GM23248 (cell line): ENCODE data around the gene ZNF462. TPM values are rescaled to one million over a fixed set of nuclear protein-coding genes. Genes with fewer than 3 reads are reported as not detected.

ENCODE experiments used
- DNase-seq: peaks from one replicate; pipeline ENCODE4 v3.0.0-alpha.2; 2015
- H2AFZ ChIP-seq: fragments of 200-600 bp; sonication (generic); 2 replicates; pipeline ENCODE4 v1.6.1; 2016; ENCODE audit warnings: antibody characterized with exemption
- H3F3A ChIP-seq: fragments of 200-600 bp; sonication (generic); 2 replicates; pipeline ENCODE4 v1.6.1; 2016; ENCODE audit warnings: mild to moderate bottlenecking, antibody characterized with exemption, mixed run types; ENCODE audit not compliant: insufficient read depth
- H3K27ac ChIP-seq: fragments of 200-600 bp; sonication (generic); 2 replicates; pipeline ENCODE4 v1.5.1; 2016; ENCODE audit warnings: mild to moderate bottlenecking
- H3K27me3 ChIP-seq: fragments of 200-600 bp; sonication (generic); replicated peaks from 2 replicates; pipeline ENCODE4 v1.6.1; 2016; ENCODE audit warnings: mild to moderate bottlenecking; ENCODE audit not compliant: insufficient read depth
- H3K36me3 ChIP-seq: fragments of 200-600 bp; sonication (generic); 2 replicates; pipeline ENCODE4 v1.6.1; 2016; ENCODE audit warnings: low read depth, mild to moderate bottlenecking
- H3K4me1 ChIP-seq: fragments of 200-600 bp; sonication (generic); 2 replicates; pipeline ENCODE4 v1.6.1; 2016; ENCODE audit warnings: mild to moderate bottlenecking; ENCODE audit not compliant: insufficient read depth
- H3K4me2 ChIP-seq: fragments of 200-600 bp; sonication (generic); one replicate; pipeline ENCODE4 v1.6.1; 2016; ENCODE audit warnings: mild to moderate bottlenecking; ENCODE audit not compliant: unreplicated experiment
- H3K4me3 ChIP-seq: fragments of 200-600 bp; sonication (generic); 2 replicates; pipeline ENCODE4 v1.5.1; 2016; ENCODE audit warnings: mild to moderate bottlenecking
- H3K79me2 ChIP-seq: fragments of 200-600 bp; sonication (generic); 2 replicates; pipeline ENCODE4 v1.6.1; 2016; ENCODE audit warnings: mild to moderate bottlenecking; ENCODE audit not compliant: insufficient read depth
- H3K9ac ChIP-seq: fragments of 200-600 bp; sonication (generic); 2 replicates; pipeline ENCODE4 v1.6.1; 2016; ENCODE audit warnings: mild to moderate bottlenecking
- H3K9me2 ChIP-seq: fragments of 200-600 bp; sonication (generic); 2 replicates; pipeline ENCODE4 v1.6.1; 2016; ENCODE audit warnings: mixed run types, mild to moderate bottlenecking, moderate library complexity; ENCODE audit not compliant: insufficient read depth
- H3K9me3 ChIP-seq: fragments of 200-600 bp; sonication (generic); one replicate; pipeline ENCODE4 v1.6.1; 2017; ENCODE audit warnings: low read depth
- H4K20me1 ChIP-seq: fragments of 200-600 bp; sonication (generic); 2 replicates; pipeline ENCODE4 v1.6.0; 2016; ENCODE audit not compliant: insufficient read depth
- EZH2 ChIP-seq: fragments of 200-600 bp; sonication (generic); IDR thresholded peaks from 2 replicates; pipeline ENCODE4 v1.6.1; 2018; ENCODE audit warnings: antibody characterized with exemption, mild to moderate bottlenecking; ENCODE audit not compliant: insufficient read depth, poor library complexity, severe bottlenecking
- EZH2phosphoT487 ChIP-seq: fragments of 200-600 bp; sonication (generic); IDR thresholded peaks from 2 replicates; pipeline ENCODE4 v1.6.1; 2018; ENCODE audit warnings: antibody characterized with exemption, moderate library complexity, mild to moderate bottlenecking, low read depth; ENCODE audit not compliant: insufficient read depth
- WGBS, 2 experiments: methylation state at CpG; one replicate each; pipeline ENCODE4 v1.1.6; 2015 to 2017; ENCODE audit warnings: low lambda C conversion rate in 2 of 2, low coverage in 1 of 2; ENCODE audit errors: missing lambda C conversion rate in 2 of 2; 5-methylcytosine and 5-hydroxymethylcytosine counted together
- in situ Hi-C: fragments of 300-500 bp; cut with MboI; formaldehyde crosslinking; loops from 2 replicates; pipeline ENCODE4 v1.15.0; 2020
- polyA plus RNA-seq: library from polyadenylated mRNA; unstranded; fragments of >200 nt; fragmentation: Nextera tagmentation; extraction: Ambion mirVana; gene quantifications from 2 replicates; pipeline ENCODE4 v1.2.1, GENCODE V29; 2016
- total RNA-seq: library from RNA; depleted of rRNA; stranded (reverse); fragments of >200 nt; shearing (Covaris generic); gene quantifications from 2 replicates; pipeline ENCODE4 v1.2.3, GENCODE V29; 2014

Gene ZNF462
- total and polyA plus RNA-seq, 2 experiments from 2014 or later = 1.1 to 5.0 TPM

- 0 out of 2 replicates have a peak, but pooled peaks cover 8% of the 10 kb centered on the region for H3F3A ChIP-seq
- WGBS, 2 experiments = 68 to 73% methylated on average over 5 of the region's 5 CpGs
- TF ChIP-seq EZH2 (no peak), EZH2phosphoT487 (no peak)
- peaks cover 4% of the 10 kb centered on the region; the same call in 1 of the 2 replicates for H3K79me2 ChIP-seq
- peak overlapping the region; percentile 38 for H3K27ac ChIP-seq
- DNase-seq = no peak
- H2AFZ ChIP-seq = 0 out of 2 replicates have a peak overlapping the region, but pooled peaks have one; percentile 44
- H3K4me2 ChIP-seq = no peak overlapping the region
- no peaks in the 10 kb centered on the region for H3K9me2 ChIP-seq
- H3K4me3 ChIP-seq = no peak overlapping the region
- in situ Hi-C loops = no loop called here
- peaks cover 9% of the 10 kb centered on the region; the same call in 1 of the 2 replicates for H3K4me1 ChIP-seq
- no peak overlapping the region for H3K9ac ChIP-seq
- H4K20me1 ChIP-seq = no peaks in the 10 kb centered on the region
- H3K36me3 ChIP-seq = no peaks in the 10 kb centered on the region
- no peaks in the 10 kb centered on the region for H3K27me3 ChIP-seq
- H3K9me3 ChIP-seq = no peaks in the 10 kb centered on the region
These were observed 15.3 kb downstream of the ZNF462 start for GRCh38 chr9:106878081-106878837.

- Histone ChIP-seq H4K20me1 (no peaks in the 10 kb centered on the region), H3K4me1 (peaks cover 15% of the 10 kb centered on the region), H3K9me3 (no peaks in the 10 kb centered on the region), H3K4me2 (peak overlapping the region; percentile 2), H3K9ac (no peak overlapping the region), H3K27ac (peak overlapping the region; percentile 38), H3F3A (0 out of 2 replicates have a peak, but pooled peaks cover 8% of the 10 kb centered on the region), H3K36me3 (no peaks in the 10 kb centered on the region), H3K9me2 (no peaks in the 10 kb centered on the region), H3K27me3 (no peaks in the 10 kb centered on the region), H3K79me2 (peaks cover 4% of the 10 kb centered on the region; the same call in 1 of the 2 replicates), H2AFZ (0 out of 2 replicates have a peak overlapping the region, but pooled peaks have one; percentile 44), H3K4me3 (no peak overlapping the region)
- no peak for TF ChIP-seq EZH2phosphoT487
- no peak for TF ChIP-seq EZH2
- WGBS, 2 experiments = 10 to 12% methylated on average over 4 of the region's 4 CpGs
- in situ Hi-C loops = no loop called here
- peak; percentile 91 for DNase-seq
These were observed 16.0 kb downstream of the ZNF462 start for GRCh38 chr9:106878934-106879333.

- no peaks in the 10 kb centered on the region for H3K9me3 ChIP-seq
- H3K9me2 ChIP-seq = no peaks in the 10 kb centered on the region
- H3K4me1 ChIP-seq = peaks cover 16% of the 10 kb centered on the region
- in situ Hi-C loops = no loop called here
- no peaks in the 10 kb centered on the region for H4K20me1 ChIP-seq
- TF ChIP-seq EZH2 (no peak), EZH2phosphoT487 (no peak)
- H3K27me3 ChIP-seq = no peaks in the 10 kb centered on the region
- H3K9ac ChIP-seq = no peak overlapping the region
- peaks cover 8% of the 10 kb centered on the region; the same call in 1 of the 2 replicates for H3F3A ChIP-seq
- DNase-seq = no peak
- no peak overlapping the region for H3K4me3 ChIP-seq
- WGBS, 2 experiments = 97 to 99% methylated on average over 3 of the region's 3 CpGs
- peaks cover 4% of the 10 kb centered on the region; the same call in 1 of the 2 replicates for H3K79me2 ChIP-seq
- no peak overlapping the region for H3K4me2 ChIP-seq
- H2AFZ ChIP-seq = no peak overlapping the region
- H3K27ac ChIP-seq = no peak overlapping the region
- no peaks in the 10 kb centered on the region for H3K36me3 ChIP-seq
These were observed 16.5 kb downstream of the ZNF462 start for GRCh38 chr9:106879439-106879882.

DNA sequence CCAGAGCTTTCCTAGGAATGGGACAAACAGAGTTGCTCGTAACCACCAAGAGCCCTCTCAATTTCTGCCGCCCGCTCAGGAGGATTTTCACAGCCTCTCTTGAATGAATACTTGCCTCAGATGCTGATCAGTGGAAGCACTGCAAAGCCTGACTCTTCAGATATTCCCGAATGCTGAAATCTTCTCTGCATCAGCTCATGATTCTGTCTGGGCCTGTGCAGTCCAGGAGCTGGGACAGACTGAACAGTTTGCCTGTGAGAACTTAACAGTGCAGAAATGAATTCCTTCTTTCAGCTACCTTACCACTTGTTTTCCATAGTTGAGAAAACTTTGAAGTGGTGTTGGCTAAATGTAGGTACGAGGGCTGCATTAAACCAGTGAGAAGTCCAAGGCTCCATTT is 17.1 kb downstream of the ZNF462 start:
- in situ Hi-C loops = no loop called here
- H3K4me3 ChIP-seq = no peak overlapping the region
- H3K27me3 ChIP-seq = no peaks in the 10 kb centered on the region
- peaks cover 12% of the 10 kb centered on the region for H3F3A ChIP-seq
- WGBS, 2 experiments = 96 to 98% methylated on average over 5 of the region's 5 CpGs
- H4K20me1 ChIP-seq = no peaks in the 10 kb centered on the region
- no peak overlapping the region for H3K9ac ChIP-seq
- H3K36me3 ChIP-seq = no peaks in the 10 kb centered on the region
- H3K9me3 ChIP-seq = no peaks in the 10 kb centered on the region
- DNase-seq = no peak
- H3K4me1 ChIP-seq = peaks cover 19% of the 10 kb centered on the region
- no peak overlapping the region for H3K27ac ChIP-seq
- H3K9me2 ChIP-seq = no peaks in the 10 kb centered on the region
- H2AFZ ChIP-seq = no peak overlapping the region
- no peak for TF ChIP-seq EZH2phosphoT487
- no peak for TF ChIP-seq EZH2
- no peak overlapping the region for H3K4me2 ChIP-seq
- H3K79me2 ChIP-seq = peaks cover 4% of the 10 kb centered on the region; the same call in 1 of the 2 replicates
